Measurements from ENCODE around the gene YARS1. TPM values are rescaled to one million over a fixed set of nuclear protein-coding genes. Genes with fewer than 3 reads are reported as not detected.

The YARS1 gene
- total and polyA plus RNA-seq, 2 of the 13 experiments (the other 11 are each of a cell fraction or from before 2014, with no cell fraction given) = 50.1 to 113 TPM

DNA sequence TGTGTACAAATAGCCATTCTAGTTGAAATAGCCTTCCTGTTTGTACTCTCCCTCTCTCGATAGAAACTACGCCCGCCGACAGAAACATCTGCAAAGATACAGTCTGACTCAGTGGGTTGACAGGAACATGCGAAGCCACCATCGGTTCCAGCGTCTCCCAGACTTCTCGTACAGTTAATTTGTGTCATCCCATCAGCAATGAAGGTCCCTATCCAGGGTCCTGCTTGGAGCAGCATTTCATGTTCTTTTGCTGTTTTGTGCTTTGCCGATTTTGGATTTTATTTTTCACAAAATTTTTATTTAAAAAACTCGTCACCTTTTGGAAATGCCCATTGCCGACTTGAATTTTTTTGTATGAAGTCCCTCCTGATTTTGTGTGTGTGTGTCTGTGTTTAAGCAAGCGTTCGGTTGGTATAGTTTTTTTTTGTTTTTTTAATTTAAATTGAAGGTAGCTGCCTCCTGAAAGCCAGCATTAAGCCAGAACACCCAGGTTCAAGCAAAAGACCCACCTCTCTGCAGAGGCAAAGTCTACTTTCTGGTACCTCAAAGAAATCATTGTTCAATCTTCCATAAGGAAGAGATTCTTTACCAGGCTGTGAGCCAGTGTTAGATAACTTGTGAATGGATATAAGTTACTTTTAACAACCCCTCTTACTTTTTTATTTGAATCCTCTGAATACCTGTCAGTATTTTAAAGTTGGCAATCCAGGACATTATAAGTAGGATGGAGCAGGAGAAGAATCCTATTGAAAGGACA, 38.9 kb upstream of the YARS1 start:
- H4K20me1 ChIP-seq (ENCODE audit: insufficient read depth, low read length) = no peaks in the 10 kb centered on the region
- no peak overlapping the region for H3K4me2 ChIP-seq (ENCODE audit: low read depth, low read length)
- no peak for TF ChIP-seq RFXAP (CRISPR knock-in tag; IDR thresholded peaks at IDR 0.05; ENCODE audit: borderline replicate concordance)
- no peak for TF ChIP-seq RARG (CRISPR knock-in tag; IDR thresholded peaks at IDR 0.05; ENCODE audit: low read depth)
- no peak for TF ChIP-seq DRAP1 (CRISPR knock-in tag; IDR thresholded peaks at IDR 0.05)
- TF ChIP-seq NFATC3 (CRISPR knock-in tag; IDR thresholded peaks at IDR 0.05) = no peak
- no peak for TF ChIP-seq MIER3 (CRISPR knock-in tag; IDR thresholded peaks at IDR 0.05; ENCODE audit: borderline replicate concordance)
- no peak for TF ChIP-seq TBL1XR1 (IDR thresholded peaks at IDR 0.05; ENCODE audit: borderline replicate concordance, low read length, partially characterized antibody)
- no peak for TF ChIP-seq KLF15 (CRISPR knock-in tag; IDR thresholded peaks at IDR 0.05; ENCODE audit: borderline replicate concordance)
- no peak for TF ChIP-seq ZNF335 (CRISPR knock-in tag; IDR thresholded peaks at IDR 0.05)
- no peak for TF ChIP-seq ATF5 (CRISPR knock-in tag; IDR thresholded peaks at IDR 0.05; ENCODE audit: low read depth)
- no peak for TF ChIP-seq ZNF777 (CRISPR knock-in tag; IDR thresholded peaks at IDR 0.05)
- TF ChIP-seq, protein P1, sequence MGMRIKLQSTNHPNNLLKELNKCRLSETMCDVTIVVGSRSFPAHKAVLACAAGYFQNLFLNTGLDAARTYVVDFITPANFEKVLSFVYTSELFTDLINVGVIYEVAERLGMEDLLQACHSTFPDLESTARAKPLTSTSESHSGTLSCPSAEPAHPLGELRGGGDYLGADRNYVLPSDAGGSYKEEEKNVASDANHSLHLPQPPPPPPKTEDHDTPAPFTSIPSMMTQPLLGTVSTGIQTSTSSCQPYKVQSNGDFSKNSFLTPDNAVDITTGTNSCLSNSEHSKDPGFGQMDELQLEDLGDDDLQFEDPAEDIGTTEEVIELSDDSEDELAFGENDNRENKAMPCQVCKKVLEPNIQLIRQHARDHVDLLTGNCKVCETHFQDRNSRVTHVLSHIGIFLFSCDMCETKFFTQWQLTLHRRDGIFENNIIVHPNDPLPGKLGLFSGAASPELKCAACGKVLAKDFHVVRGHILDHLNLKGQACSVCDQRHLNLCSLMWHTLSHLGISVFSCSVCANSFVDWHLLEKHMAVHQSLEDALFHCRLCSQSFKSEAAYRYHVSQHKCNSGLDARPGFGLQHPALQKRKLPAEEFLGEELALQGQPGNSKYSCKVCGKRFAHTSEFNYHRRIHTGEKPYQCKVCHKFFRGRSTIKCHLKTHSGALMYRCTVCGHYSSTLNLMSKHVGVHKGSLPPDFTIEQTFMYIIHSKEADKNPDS (CRISPR knock-in tag; IDR thresholded peaks at IDR 0.05) = no peak
- no peak for TF ChIP-seq EP300 (IDR thresholded peaks at IDR 0.05; ENCODE audit: low read depth in 2 of 2, low read length in 2 of 2)
- TF ChIP-seq EP300 (CRISPR knock-in tag; IDR thresholded peaks at IDR 0.05; ENCODE audit: borderline replicate concordance) = no peak
- no peak for TF ChIP-seq MEF2D (CRISPR knock-in tag; IDR thresholded peaks at IDR 0.05)
- TF ChIP-seq GABPA (IDR thresholded peaks at IDR 0.05; ENCODE audit: low read depth, low read length) = no peak
- TF ChIP-seq GABPA (CRISPR knock-in tag; IDR thresholded peaks at IDR 0.05; ENCODE audit: low read depth) = no peak
- no peak for TF ChIP-seq GABPB1 (CRISPR knock-in tag; IDR thresholded peaks at IDR 0.05)
- TF ChIP-seq XBP1 (CRISPR knock-in tag; IDR thresholded peaks at IDR 0.05) = no peak
- TF ChIP-seq ZBTB7A (CRISPR knock-in tag; IDR thresholded peaks at IDR 0.05) = no peak
- TF ChIP-seq ZNF740 (CRISPR knock-in tag; IDR thresholded peaks at IDR 0.05) = no peak
- TF ChIP-seq ZNF10 (CRISPR knock-in tag; IDR thresholded peaks at IDR 0.05; ENCODE audit: borderline replicate concordance, low read depth) = no peak
- POLR2A ChIA-PET = no interaction called here
- no peak overlapping the region for H3K4me3 ChIP-seq (replicated peaks in 1 of 3; ENCODE audit: insufficient read depth in 1 of 3, low read depth in 2 of 3, low read length in 3 of 3)
- H3K9ac ChIP-seq (ENCODE audit: insufficient read depth, low read depth, low read length) = no peak overlapping the region
- no peak for ATAC-seq
- H3K9me3 ChIP-seq (ENCODE audit: low read length) = no peaks in the 10 kb centered on the region
- in situ Hi-C loops (cut with HindIII; ENCODE audit: extremely low pct_ligation_motif_present, low pct_unique_long_range_greater_than_20kb) (no loop called here), intact Hi-C loops (cut with micrococcal nuclease; ENCODE audit: unreplicated experiment) (no loop called here)
- DNase-seq (ENCODE audit: low spot score) = no peak
- no peaks in the 10 kb centered on the region for H3K79me2 ChIP-seq (ENCODE audit: insufficient read depth, low read length)
- H3K27ac ChIP-seq (ENCODE audit: extremely low read length, insufficient read depth, low read length) = no peak overlapping the region
- BruUV-seq (replicated peaks) = no TSS peak
- no peak for FAIRE-seq
- H3K4me1 ChIP-seq (ENCODE audit: insufficient read depth, low read length) = peaks cover 8% of the 10 kb centered on the region; the same call in 1 of the 2 replicates
- CTCF ChIA-PET (ENCODE audit: low intra/inter-chr PET ratio, low total read pairs) = no interaction called here
- no peaks in the 10 kb centered on the region for H3K27me3 ChIP-seq (ENCODE audit: control insufficient read depth in 1 of 2, insufficient read depth in 2 of 2, low read length in 2 of 2)
- peaks cover 1 to 41% of the 10 kb centered on the region in 2 experiments; a peak in 4 of 5 replicates for H3K36me3 ChIP-seq (replicated peaks in 1 of 2; ENCODE audit: control insufficient read depth in 1 of 2, insufficient read depth in 2 of 2, low read length in 2 of 2)
- H2AFZ ChIP-seq (ENCODE audit: low read length) = no peak overlapping the region
- 96% methylated on average over 13 of the region's 13 CpGs for WGBS (ENCODE audit: low lambda C conversion rate)

Data from HepG2 (cell line).